GM12864 (cell line): ENCODE results near the gene DISC1.

ENCODE experiments used
- DNase-seq: peaks from one replicate; pipeline ENCODE4 v3.0.0-alpha.2; 2011; ENCODE audit warnings: low read depth
- H3K4me3 ChIP-seq: 2 replicates; pipeline ENCODE4 v1.5.1; 2011; ENCODE audit warnings: mild to moderate bottlenecking, low read depth, low read length, control low read depth
- TF ChIP-seq, protein P1 (sequence below): IDR thresholded peaks from 2 replicates; pipeline ENCODE4 v1.5.1; 2011; ENCODE audit warnings: low read depth, mild to moderate bottlenecking, moderate library complexity, low read length, control low read depth, inconsistent platforms; ENCODE audit errors: missing control alignments

Gene DISC1

GRCh38 chr1:231786126-231786525, 159.5 kb downstream of the DISC1 start:
- DNase-seq: no peak
- TF ChIP-seq, protein P1, sequence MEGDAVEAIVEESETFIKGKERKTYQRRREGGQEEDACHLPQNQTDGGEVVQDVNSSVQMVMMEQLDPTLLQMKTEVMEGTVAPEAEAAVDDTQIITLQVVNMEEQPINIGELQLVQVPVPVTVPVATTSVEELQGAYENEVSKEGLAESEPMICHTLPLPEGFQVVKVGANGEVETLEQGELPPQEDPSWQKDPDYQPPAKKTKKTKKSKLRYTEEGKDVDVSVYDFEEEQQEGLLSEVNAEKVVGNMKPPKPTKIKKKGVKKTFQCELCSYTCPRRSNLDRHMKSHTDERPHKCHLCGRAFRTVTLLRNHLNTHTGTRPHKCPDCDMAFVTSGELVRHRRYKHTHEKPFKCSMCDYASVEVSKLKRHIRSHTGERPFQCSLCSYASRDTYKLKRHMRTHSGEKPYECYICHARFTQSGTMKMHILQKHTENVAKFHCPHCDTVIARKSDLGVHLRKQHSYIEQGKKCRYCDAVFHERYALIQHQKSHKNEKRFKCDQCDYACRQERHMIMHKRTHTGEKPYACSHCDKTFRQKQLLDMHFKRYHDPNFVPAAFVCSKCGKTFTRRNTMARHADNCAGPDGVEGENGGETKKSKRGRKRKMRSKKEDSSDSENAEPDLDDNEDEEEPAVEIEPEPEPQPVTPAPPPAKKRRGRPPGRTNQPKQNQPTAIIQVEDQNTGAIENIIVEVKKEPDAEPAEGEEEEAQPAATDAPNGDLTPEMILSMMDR: no peak
- no peak overlapping the region for H3K4me3 ChIP-seq

- no peak overlapping the region for H3K4me3 ChIP-seq
- TF ChIP-seq, protein P1: no peak
- DNase-seq: no peak
Measured at GRCh38 chr1:231792634-231793033, 166.0 kb downstream of the DISC1 start.

GRCh38 chr1:231793893-231794292, 167.3 kb downstream of the DISC1 start:
- no peak for DNase-seq
- no peak overlapping the region for H3K4me3 ChIP-seq
- TF ChIP-seq, protein P1: no peak

DNA sequence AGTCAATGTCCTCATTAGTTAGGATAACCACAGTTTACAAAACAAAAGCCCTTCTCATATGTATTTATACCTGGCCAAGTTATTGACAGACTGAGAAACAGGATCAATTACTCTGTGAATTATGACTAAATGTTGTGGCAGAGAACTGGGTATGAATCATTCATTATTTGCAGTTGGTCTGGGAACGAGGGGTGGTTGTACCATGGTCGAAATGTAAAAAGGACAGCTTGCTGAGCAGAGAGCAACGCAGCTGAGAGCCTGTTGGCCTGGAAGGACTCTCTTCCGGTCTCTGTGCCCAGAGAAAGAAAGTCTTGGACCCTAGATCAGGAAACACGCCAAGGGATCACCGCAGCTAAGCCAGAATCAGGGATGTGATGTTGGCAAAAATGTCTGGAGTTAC, 169.6 kb downstream of the DISC1 start:
- DNase-seq: no peak
- TF ChIP-seq, protein P1: no peak

GRCh38 chr1:231799363-231799986, 172.9 kb downstream of the DISC1 start:
- H3K4me3 ChIP-seq: no peak overlapping the region
- no peak for DNase-seq
- TF ChIP-seq, protein P1: no peak

More for the DNA sequence above, 169.6 kb downstream of the DISC1 start:
- H3K4me3 ChIP-seq: no peak overlapping the region

- no peak for DNase-seq
- TF ChIP-seq, protein P1: no peak
- H3K4me3 ChIP-seq: no peak overlapping the region
Measured at GRCh38 chr1:231800108-231800507, 173.5 kb downstream of the DISC1 start.

DNA sequence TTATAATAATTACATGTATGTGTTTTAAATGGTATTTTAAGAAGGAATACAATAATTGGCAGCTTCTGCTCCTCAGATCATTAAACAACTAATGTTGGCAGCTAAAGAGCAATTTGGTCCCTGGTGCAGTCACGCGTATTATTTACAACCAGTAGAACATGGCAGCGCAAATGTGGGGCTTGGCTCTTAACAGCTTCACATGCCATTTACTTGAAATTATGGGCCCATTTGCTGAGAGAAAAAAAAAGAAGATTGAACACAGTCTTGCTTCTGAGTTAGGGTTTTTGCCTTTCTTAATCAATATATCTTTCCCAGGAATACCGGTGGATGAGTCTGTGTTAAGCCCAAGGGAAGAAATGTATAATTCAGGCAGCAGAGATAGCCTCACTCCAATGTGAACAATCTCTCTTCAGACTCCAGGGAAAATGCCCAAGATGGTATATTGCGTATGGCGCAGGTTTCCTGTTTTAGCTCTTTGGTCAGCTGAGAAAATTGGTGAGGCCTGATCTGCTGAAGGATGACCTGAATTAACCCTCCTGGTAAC, 174.5 kb downstream of the DISC1 start:
- H3K4me3 ChIP-seq: no peak overlapping the region
- TF ChIP-seq, protein P1: no peak
- DNase-seq: no peak
